ENCODE data around the gene SNX1. TPM values are rescaled to one million over a fixed set of nuclear protein-coding genes. Genes with fewer than 3 reads are reported as not detected.
A peak's percentile ranks its signal among the peaks of the same experiment; 100 is the strongest.
"Not testable (repeated sequence)": the region's sequence is repeated elsewhere in the genome, so short reads cannot be mapped to it uniquely, and the experiment has no call there.

SNX1 gene
- total and polyA plus RNA-seq, 2 of the 13 experiments (the other 11 are each of a cell fraction or from before 2014, with no cell fraction given): 29.3 to 60.1 TPM

DNA sequence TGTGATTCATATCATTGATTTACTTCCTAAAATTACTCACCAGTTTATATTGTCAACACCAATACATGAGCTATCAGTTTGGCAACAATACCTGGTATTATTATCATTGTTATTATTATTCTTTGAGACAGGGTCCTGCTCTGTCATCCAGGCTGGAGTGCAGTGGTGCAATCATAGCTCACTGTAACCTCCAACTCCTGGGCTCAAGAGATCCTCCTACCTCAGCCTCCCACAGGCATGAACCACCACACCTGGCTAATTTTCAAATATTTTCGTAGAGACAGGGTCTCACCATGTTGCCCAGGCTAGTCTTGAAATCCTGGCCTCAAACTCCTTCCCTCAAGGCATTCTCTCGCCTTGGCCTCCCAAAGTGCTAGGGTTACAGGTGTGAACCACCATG is 22.3 kb upstream of the SNX1 start:
- in situ Hi-C loops (cut with HindIII; ENCODE audit: extremely low pct_ligation_motif_present, low pct_unique_long_range_greater_than_20kb); DNase-seq (ENCODE audit: low spot score); H3K27me3 ChIP-seq (ENCODE audit: control insufficient read depth in 1 of 2, insufficient read depth in 2 of 2, low read length in 2 of 2); H3K27ac ChIP-seq (ENCODE audit: extremely low read length, insufficient read depth, low read length); H4K20me1 ChIP-seq (ENCODE audit: insufficient read depth, low read length); H3K9ac ChIP-seq (ENCODE audit: insufficient read depth, low read depth, low read length); FAIRE-seq; H3K36me3 ChIP-seq (replicated peaks in 1 of 2; ENCODE audit: control insufficient read depth in 1 of 2, insufficient read depth in 2 of 2, low read length in 2 of 2); H3K79me2 ChIP-seq (ENCODE audit: insufficient read depth, low read length); ATAC-seq; H3K9me3 ChIP-seq (ENCODE audit: low read length); BruUV-seq (replicated peaks); H2AFZ ChIP-seq (ENCODE audit: low read length); CTCF ChIA-PET (ENCODE audit: low intra/inter-chr PET ratio, low total read pairs): not testable (repeated sequence)
- TF ChIP-seq ZNF3 (CRISPR knock-in tag; IDR thresholded peaks at IDR 0.05) (peak; percentile 88; the same call in 1 of the 2 replicates), KDM1A (CRISPR knock-in tag; IDR thresholded peaks at IDR 0.05) (peak; percentile 45; the same call in 1 of the 2 replicates)
- TF ChIP-seq, protein P1, sequence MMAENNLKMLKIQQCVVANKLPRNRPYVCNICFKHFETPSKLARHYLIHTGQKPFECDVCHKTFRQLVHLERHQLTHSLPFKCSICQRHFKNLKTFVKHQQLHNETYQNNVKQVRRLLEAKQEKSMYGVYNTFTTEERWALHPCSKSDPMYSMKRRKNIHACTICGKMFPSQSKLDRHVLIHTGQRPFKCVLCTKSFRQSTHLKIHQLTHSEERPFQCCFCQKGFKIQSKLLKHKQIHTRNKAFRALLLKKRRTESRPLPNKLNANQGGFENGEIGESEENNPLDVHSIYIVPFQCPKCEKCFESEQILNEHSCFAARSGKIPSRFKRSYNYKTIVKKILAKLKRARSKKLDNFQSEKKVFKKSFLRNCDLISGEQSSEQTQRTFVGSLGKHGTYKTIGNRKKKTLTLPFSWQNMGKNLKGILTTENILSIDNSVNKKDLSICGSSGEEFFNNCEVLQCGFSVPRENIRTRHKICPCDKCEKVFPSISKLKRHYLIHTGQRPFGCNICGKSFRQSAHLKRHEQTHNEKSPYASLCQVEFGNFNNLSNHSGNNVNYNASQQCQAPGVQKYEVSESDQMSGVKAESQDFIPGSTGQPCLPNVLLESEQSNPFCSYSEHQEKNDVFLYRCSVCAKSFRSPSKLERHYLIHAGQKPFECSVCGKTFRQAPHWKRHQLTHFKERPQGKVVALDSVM (CRISPR knock-in tag; IDR thresholded peaks at IDR 0.05): peak; percentile 95
- peak overlapping the region in 1 of 3 experiments; percentile 0; a peak in 1 of 6 replicates for H3K4me3 ChIP-seq (replicated peaks in 1 of 3; ENCODE audit: insufficient read depth in 1 of 3, low read depth in 2 of 3, low read length in 3 of 3)
- WGBS (ENCODE audit: low lambda C conversion rate): 100% methylated on average over 2 of the region's 2 CpGs
- POLR2A ChIA-PET: interaction anchor here (1.2 to 6.9 kb wide), 3 partner anchors 20 to 463 kb away, joined by 3 to 88 read pairs (median 3); partner anchors contain the start of genes CIAO2A and SNX1
- intact Hi-C loops (cut with micrococcal nuclease; ENCODE audit: unreplicated experiment): loop anchor here (2.0 kb wide), 1 partner anchor 19 kb away; the partner anchor contains the start of gene CIAO2A
- peaks cover 56% of the 10 kb centered on the region for H3K4me1 ChIP-seq (ENCODE audit: insufficient read depth, low read length)
- H3K4me2 ChIP-seq (ENCODE audit: low read depth, low read length): peak overlapping the region; percentile 59

DNA sequence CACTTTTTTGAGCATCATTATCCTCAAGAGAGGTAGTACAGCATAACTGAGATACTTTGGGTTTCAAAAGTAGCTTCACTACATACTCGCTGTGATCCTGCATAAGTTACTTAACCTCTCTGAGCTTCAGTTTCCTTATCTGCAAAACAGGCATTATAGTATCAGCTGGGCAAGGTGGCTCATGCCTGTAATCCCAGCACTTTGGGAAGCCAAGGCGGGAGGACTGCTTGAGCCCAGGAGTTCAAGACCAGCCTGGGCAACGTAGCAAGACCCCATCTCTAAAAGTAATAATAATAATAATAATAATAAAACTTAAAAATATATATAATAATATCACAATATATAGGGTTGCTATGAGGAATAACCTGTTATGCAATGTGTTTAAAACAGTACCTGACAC is 13.0 kb upstream of the SNX1 start:
- ChIA-PET CTCF (ENCODE audit: low intra/inter-chr PET ratio, low total read pairs) (no interaction called here), POLR2A (interaction anchor here (2.1 kb wide), 1 partner anchor 11 kb away, joined by 4 read pairs; the partner anchor contains the start of gene CIAO2A)
- Histone ChIP-seq H3K4me1 (ENCODE audit: insufficient read depth, low read length) (peaks cover 15% of the 10 kb centered on the region), H3K4me2 (ENCODE audit: low read depth, low read length) (no peak overlapping the region), H3K4me3 (replicated peaks in 1 of 3; ENCODE audit: insufficient read depth in 1 of 3, low read depth in 2 of 3, low read length in 3 of 3) (no peak overlapping the region), H3K36me3 (replicated peaks in 1 of 2; ENCODE audit: control insufficient read depth in 1 of 2, insufficient read depth in 2 of 2, low read length in 2 of 2) (peaks cover 0 to 11% of the 10 kb centered on the region in 2 experiments; a peak in 2 of 5 replicates), H2AFZ (ENCODE audit: low read length) (no peak overlapping the region), H4K20me1 (ENCODE audit: insufficient read depth, low read length) (no peaks in the 10 kb centered on the region), H3K79me2 (ENCODE audit: insufficient read depth, low read length) (peaks cover 2% of the 10 kb centered on the region), H3K9me3 (ENCODE audit: low read length) (no peaks in the 10 kb centered on the region), H3K27ac (ENCODE audit: extremely low read length, insufficient read depth, low read length) (no peak overlapping the region), H3K27me3 (ENCODE audit: control insufficient read depth in 1 of 2, insufficient read depth in 2 of 2, low read length in 2 of 2) (no peaks in the 10 kb centered on the region), H3K9ac (ENCODE audit: insufficient read depth, low read depth, low read length) (no peak overlapping the region)
- no peak for ATAC-seq
- no peak for FAIRE-seq
- no TSS peak for BruUV-seq (replicated peaks)
- intact Hi-C loops (cut with micrococcal nuclease; ENCODE audit: unreplicated experiment) (no loop called here), in situ Hi-C loops (cut with HindIII; ENCODE audit: extremely low pct_ligation_motif_present, low pct_unique_long_range_greater_than_20kb) (no loop called here)
- WGBS (ENCODE audit: low lambda C conversion rate): 81% methylated on average over 3 of the region's 3 CpGs
- no peak for DNase-seq (ENCODE audit: low spot score)
- no peak for TF ChIP-seq CC2D1A (CRISPR knock-in tag; IDR thresholded peaks at IDR 0.05)
- TF ChIP-seq, protein P2, sequence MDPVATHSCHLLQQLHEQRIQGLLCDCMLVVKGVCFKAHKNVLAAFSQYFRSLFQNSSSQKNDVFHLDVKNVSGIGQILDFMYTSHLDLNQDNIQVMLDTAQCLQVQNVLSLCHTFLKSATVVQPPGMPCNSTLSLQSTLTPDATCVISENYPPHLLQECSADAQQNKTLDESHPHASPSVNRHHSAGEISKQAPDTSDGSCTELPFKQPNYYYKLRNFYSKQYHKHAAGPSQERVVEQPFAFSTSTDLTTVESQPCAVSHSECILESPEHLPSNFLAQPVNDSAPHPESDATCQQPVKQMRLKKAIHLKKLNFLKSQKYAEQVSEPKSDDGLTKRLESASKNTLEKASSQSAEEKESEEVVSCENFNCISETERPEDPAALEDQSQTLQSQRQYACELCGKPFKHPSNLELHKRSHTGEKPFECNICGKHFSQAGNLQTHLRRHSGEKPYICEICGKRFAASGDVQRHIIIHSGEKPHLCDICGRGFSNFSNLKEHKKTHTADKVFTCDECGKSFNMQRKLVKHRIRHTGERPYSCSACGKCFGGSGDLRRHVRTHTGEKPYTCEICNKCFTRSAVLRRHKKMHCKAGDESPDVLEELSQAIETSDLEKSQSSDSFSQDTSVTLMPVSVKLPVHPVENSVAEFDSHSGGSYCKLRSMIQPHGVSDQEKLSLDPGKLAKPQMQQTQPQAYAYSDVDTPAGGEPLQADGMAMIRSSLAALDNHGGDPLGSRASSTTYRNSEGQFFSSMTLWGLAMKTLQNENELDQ (CRISPR knock-in tag; IDR thresholded peaks at IDR 0.05; ENCODE audit: borderline replicate concordance): no peak
- TF ChIP-seq, protein P3, sequence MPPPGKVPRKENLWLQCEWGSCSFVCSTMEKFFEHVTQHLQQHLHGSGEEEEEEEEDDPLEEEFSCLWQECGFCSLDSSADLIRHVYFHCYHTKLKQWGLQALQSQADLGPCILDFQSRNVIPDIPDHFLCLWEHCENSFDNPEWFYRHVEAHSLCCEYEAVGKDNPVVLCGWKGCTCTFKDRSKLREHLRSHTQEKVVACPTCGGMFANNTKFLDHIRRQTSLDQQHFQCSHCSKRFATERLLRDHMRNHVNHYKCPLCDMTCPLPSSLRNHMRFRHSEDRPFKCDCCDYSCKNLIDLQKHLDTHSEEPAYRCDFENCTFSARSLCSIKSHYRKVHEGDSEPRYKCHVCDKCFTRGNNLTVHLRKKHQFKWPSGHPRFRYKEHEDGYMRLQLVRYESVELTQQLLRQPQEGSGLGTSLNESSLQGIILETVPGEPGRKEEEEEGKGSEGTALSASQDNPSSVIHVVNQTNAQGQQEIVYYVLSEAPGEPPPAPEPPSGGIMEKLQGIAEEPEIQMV (CRISPR knock-in tag; IDR thresholded peaks at IDR 0.05; ENCODE audit: low read depth): no peak
- TF ChIP-seq ZNF746 (CRISPR knock-in tag; IDR thresholded peaks at IDR 0.05): no peak
- TF ChIP-seq PHF21A (CRISPR knock-in tag; IDR thresholded peaks at IDR 0.05): no peak
- TF ChIP-seq ZNF232 (CRISPR knock-in tag; IDR thresholded peaks at IDR 0.05; ENCODE audit: borderline replicate concordance): no peak
- no peak for TF ChIP-seq MTA1 (CRISPR knock-in tag; IDR thresholded peaks at IDR 0.05; ENCODE audit: borderline replicate concordance)
- TF ChIP-seq PAX8 (CRISPR knock-in tag; IDR thresholded peaks at IDR 0.05; ENCODE audit: borderline replicate concordance): no peak
- no peak for TF ChIP-seq ZNF317 (CRISPR knock-in tag; IDR thresholded peaks at IDR 0.05)

Data from HepG2 (cell line).